GM18502 (cell line): ENCODE measurements around the gene LCN9.
"Not testable (repeated sequence)": the region's sequence is repeated elsewhere in the genome, so short reads cannot be mapped to it uniquely, and the experiment has no call there.

Source experiments
- ATAC-seq: cut with Tn5 transposase; IDR thresholded peaks from one replicate; pipeline ENCODE4 v1.9.1; 2021; ENCODE audit warnings: mild to moderate bottlenecking; ENCODE audit not compliant: unreplicated experiment, poor library complexity

Gene LCN9

DNA sequence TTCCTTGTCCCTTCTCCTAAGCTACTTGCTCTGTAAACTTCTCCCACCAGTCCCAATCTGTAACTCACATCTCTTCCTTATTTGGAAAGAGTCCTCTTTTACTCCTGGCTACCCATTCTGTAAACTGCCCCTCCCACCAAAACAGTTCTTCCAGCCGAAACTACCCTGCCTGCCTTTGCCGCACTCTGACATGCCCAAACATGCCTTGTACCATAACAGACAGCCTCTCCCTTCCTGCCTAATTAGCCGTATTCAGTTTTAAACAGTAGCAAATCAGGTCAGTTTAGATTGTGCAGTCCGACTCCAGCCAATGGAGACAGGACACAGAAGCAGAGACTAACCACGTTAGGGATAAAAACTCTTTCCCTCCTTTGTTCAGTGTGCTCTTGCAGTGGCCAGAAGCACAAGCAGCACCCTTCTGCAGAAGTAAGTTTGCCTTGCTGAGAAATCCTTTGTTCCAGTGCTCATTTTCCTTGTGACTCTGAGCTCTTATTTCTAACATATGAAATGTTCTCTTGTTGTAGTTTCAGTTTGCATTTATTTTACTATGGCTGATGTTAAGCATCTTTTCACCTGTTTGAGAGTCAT is 18.4 kb upstream of the LCN9 start:
- no peak for ATAC-seq

DNA sequence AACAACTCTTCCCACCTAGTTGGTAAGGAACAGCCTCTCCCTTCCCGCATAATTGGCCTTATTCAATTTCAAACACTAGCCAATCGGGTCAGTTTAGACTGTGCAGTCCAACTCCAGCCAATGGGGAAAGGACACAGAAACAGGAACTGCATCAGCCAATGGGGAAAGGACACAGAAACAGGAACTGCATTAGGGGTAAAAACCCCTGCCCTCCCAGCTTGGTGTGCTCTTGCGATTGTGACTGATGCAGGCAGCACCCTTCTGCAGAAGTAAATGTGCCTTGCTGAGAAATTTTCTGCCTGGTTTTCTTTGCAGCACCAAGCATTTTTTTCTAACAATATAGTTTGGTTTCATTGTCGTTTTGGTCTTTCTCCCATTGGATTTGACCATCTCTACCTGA is 15.2 kb upstream of the LCN9 start:
- no peak for ATAC-seq

DNA sequence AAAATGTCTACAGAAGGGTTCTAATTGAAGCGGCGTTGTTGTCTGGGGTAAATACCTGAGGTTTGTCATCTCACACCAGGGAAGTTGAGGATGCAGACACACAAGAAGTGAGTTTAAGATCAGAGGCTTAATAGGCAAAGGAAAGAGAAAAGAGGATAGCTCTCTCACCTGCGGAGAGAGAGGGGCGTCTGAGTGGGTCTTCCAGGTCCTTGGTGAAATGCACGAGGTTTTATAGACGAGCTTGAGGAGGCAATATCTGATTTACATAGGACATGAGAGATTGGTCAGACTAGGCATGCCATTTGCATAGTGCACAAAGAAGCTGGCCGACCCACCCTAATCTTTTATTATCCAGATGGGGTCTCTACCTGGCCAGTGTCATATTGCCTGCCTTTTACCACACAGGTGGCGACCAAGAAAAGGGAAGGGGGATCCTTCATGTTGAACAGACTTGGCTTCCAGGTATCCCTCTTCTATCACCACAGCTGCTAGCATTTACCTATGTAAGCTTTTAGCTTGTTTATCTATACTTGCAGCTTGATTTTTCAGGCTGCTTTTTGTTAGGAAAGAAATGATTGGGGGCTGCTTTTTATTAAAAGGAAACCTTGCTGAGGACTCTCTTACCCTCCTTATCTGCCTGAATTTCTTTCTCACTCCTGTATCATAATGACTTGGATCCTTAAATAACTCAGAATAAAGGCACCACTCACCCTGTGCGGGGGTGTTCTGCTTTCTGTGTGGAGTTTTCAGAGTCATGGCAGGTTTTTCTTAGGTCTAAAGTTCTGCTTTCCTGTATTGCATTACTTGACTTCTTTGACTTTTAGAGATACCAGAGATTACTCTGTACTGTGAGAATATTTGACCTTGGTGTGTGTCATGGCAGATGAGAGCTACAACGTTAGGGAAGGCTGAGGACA is 14.4 kb upstream of the LCN9 start:
- ATAC-seq = no peak

DNA sequence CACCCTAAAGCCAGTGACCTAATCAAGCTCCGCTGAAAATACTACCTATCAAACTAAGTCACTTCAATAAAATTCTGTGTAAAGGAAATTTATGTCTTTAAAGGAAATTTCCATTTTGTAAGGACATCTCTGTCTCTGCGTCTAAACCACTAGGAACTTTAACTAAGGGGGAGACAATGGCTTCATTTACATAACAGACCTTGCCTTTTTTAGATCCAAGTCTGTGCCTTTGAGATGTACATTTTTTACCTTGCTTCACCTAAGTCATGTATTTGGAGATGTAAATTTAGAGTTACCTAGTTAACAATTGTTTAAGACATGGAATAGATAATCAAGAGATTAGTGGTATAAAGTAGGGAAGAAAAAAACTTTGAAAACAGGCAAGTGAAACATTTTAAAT is 13.6 kb upstream of the LCN9 start:
- ATAC-seq = no peak

DNA sequence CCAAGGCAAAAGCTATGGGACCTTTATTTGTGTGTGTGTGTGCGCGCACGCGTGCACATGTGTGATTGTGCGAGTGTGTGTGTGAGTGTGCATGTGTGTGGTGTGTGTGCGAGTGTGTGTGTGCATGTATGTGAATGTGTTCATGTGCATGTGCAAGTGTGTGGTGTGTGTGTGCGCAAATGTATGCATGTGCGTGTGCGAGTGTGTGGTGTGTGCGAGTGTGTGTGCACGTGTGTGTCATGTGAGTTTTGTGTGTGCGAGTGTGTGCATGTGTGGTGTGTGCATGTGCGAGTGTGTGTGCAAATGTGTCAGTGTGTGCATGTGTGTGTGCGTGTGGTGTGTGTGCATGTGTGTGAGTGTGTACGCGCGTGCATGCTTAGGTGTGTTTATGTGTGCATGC is 12.7 kb upstream of the LCN9 start:
- ATAC-seq = no peak

DNA sequence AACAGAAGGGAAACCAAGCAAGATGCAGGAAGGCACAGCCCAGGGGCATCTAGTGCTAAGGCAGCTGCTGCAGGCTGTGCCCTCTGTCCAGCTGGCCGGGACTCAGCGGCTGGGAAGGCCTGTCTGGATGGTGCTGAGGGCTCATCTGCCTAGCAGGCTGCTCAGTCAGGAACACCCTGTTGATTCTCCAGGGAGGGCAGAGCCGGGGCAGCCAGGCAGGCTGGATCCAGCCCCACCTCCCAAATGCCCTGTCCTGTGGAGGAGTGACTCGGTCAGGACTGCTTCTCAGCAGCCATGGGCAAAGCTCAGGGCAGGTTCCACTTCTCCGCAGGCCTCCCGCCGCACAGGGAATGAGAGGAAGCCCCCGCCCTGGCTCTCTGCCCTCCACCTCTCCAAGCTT is 7.8 kb upstream of the LCN9 start:
- no peak for ATAC-seq

DNA sequence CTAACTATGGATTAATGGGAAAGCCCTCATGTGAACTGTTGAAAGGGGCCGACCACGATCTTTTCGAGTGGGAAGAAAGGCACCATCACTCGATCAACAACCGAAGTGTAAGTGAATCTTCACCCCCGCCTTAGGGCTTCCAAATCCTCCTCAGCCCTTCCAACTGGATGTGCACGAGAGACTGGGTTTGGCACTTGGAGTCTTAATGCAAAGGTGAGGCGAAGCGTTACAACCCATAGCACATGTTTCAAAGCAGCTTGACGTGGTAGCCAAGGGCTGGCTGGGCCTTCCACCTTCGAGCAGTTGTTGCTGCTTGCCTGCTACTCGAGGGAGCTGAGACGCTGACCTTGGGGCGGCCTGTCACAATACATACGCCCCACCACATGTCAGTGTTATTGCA is 5.7 kb upstream of the LCN9 start:
- ATAC-seq = no peak

- ATAC-seq = no peak
These were observed 3.9 kb upstream of the LCN9 start for GRCh38 chr9:135659252-135659651.

DNA sequence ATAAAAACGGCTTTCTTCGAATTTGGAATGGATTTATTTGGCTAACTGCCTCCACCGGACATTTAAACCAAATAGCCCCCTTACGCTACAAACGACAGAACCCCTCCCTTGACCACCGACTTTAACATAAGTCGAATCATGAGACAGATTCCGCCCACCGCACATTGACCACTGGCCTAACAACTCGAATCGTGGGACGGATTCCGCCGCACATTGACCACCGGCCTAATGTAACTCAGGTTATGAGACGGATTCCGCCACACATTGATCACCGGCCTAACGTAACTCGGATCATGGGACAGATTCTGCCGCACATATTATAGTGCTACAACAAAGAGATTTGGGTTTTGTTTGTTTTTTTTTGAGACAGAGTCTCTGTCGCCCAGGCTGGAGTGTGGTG is 2.7 kb upstream of the LCN9 start:
- ATAC-seq = no peak

GRCh38 chr9:135661816-135662560 is 1.1 kb upstream of the LCN9 start:
- no peak for ATAC-seq

GRCh38 chr9:135663451-135663770 is 302 bp downstream of the LCN9 start:
- no peak for ATAC-seq

DNA sequence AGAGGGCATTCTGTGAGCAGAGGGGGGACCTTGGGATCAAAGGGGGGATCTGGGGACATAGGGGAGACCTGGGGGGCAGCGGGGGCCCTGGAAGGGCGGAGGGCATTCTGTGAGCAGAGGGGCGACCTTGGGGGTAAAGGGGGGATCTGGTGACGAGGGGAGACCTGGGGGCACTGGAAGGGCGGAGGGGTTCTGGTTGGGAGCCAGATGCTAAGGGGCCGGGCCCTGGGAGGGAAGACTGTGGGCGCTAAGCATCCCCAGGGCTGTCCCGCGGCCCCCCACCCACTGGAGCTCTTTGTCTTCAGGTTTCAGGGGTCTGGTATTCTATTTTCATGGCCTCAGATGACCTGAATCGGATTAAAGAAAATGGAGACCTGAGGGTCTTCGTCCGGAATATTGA is 748 bp downstream of the LCN9 start:
- no peak for ATAC-seq

DNA sequence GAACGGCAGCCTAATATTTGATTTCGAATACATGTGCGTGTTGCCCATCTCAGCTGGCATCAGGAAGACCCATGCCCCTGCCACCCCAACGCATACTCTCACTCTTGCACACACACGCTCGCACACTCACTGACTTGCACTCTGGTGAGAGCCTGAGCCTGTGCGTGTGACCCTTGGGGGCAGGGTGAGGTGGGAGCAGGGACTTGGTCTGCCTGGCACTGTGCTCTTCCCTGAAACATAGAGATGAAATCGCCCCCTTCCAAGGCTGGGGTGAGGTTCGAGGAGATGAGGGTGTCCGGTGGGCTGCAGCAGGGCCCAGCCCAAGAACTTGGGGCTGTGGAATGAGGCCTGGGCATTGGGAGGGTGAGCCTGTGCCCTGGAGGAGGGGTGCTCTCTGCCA is 1.2 kb downstream of the LCN9 start:
- no peak for ATAC-seq

DNA sequence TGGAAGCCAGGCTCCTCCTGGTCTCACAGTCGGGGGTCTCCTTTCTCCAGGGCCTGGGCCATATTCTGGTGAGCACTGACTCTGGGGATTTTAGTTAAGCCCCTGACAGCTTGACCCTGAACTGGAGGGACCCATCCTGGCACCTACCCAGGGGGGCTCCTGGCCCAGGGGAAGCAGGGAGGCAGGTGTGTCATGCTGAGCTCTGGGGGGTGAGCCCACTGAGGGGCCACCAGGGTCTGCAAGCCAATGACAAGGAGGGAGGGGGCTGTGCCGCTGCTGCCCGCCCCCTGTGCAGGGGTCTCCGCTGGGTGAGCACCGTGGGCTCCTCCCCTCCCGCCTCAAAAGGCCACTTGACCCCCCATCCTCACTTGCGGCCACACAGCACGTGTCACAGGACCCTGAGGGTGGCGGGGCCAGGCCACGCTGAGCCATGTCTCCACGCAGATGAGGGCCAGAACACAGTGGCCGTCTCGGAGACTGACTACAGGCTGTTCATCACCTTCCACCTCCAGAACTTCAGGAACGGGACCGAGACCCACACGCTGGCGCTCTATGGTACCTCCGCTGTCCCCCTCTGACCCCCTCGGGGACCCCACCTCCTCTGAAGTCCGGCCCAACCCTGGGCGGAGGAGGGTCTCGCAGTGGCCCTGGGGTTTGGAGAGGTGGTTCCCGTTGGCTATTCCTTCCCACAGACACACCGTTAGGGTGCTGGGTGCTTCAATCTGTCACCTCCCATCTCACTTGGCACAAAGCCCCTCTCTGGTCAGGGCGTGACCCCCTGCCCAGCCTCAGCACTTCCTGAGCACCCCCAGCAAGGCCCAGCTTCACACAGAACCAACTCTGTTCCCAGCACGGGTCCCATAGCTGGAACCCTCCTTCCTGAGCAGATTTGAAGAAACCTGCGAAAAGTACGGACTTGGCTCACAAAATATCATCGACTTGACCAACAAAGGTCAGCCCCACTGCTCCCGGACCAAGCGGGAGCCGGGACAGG is 2.0 kb downstream of the LCN9 start:
- no peak for ATAC-seq

GRCh38 chr9:135665795-135666189 is 2.7 kb downstream of the LCN9 start:
- no peak for ATAC-seq

GRCh38 chr9:135666534-135667462 is 3.7 kb downstream of the LCN9 start:
- ATAC-seq = no peak

GRCh38 chr9:135667463-135668001 is 4.4 kb downstream of the LCN9 start:
- no peak for ATAC-seq

- not testable (repeated sequence) for ATAC-seq
These were observed 5.9 kb downstream of the LCN9 start for GRCh38 chr9:135669018-135669417.
